A549 (cell line): ENCODE results near the gene PBX1. TPM values are rescaled to one million over a fixed set of nuclear protein-coding genes. Genes with fewer than 3 reads are reported as not detected.

Experiments used
- ATAC-seq, 2 experiments: fragments of 200-7000 bp in 1 of 2; fragments of >200 bp in 1 of 2; cut with Nextera tagmentation in 1 of 2; cut with Tn5 transposase in 1 of 2; 3 replicates each; pipeline versions ENCODE4 v1.8.0 to v1.9.1; 2018 to 2020; ENCODE audit warnings: mild to moderate bottlenecking in 1 of 2, moderate library complexity in 1 of 2
- CTCF ChIA-PET: fragments of 300-600 bp; sonication (Branson Sonifier 250); formaldehyde crosslinking; extraction: SDS; loops from one replicate; lab custom pipeline; 2021; ENCODE audit warnings: antibody characterized with exemption, inconsistent platforms; lab: Yijun Ruan, JAX
- POLR2A ChIA-PET: fragments of 350-600 bp; formaldehyde crosslinking; extraction: SDS; loops from one replicate; lab custom pipeline; 2021; ENCODE audit warnings: antibody characterized with exemption, inconsistent platforms; lab: Yijun Ruan, JAX
- DNase-seq, 2 experiments: peaks; one replicate each; pipeline versions ENCODE4 v3.0.0 to v3.0.0-alpha.2; 2011 to 2016; ENCODE audit warnings: low read depth in 1 of 2, low spot score in 1 of 2
- FAIRE-seq: peaks from 2 replicates; lab custom pipeline; 2011; peaks lifted over from hg19 to GRCh38; lab: Jason Lieb, UNC
- H3K27ac ChIP-seq, 2 experiments: fragments of >200 bp; sonication (Bioruptor Twin); formaldehyde crosslinking; 3 replicates each; pipeline ENCODE4 v1.5.1; 2016 to 2017
- H3K4me1 ChIP-seq: fragments of >200 bp; sonication (Bioruptor Twin); formaldehyde crosslinking; 3 replicates; pipeline ENCODE4 v1.6.1; 2016
- H3K4me2 ChIP-seq: fragments of >200 bp; sonication (Bioruptor Twin); formaldehyde crosslinking; 3 replicates; pipeline ENCODE4 v1.6.1; 2016
- H3K4me3 ChIP-seq: fragments of >200 bp; sonication (Bioruptor Twin); formaldehyde crosslinking; 3 replicates; pipeline ENCODE4 v1.5.1; 2016
- H3K9me3 ChIP-seq: fragments of >200 bp; sonication (Bioruptor Twin); formaldehyde crosslinking; 3 replicates; pipeline ENCODE4 v1.6.1; 2016
- BCL3 ChIP-seq: fragments of >200 bp; sonication (Bioruptor Twin); formaldehyde crosslinking; IDR thresholded peaks from 3 replicates; pipeline ENCODE4 v1.6.1; 2016
- CBX8 ChIP-seq: fragments of 200-600 bp; sonication (generic); IDR thresholded peaks from 2 replicates; pipeline ENCODE4 v1.6.1; 2016
- EHMT2 ChIP-seq: fragments of 200-600 bp; sonication (generic); IDR thresholded peaks from 2 replicates; pipeline ENCODE4 v1.6.1; 2016; ENCODE audit warnings: antibody characterized with exemption, low read depth, mild to moderate bottlenecking, moderate library complexity
- FOSL2 ChIP-seq, 2 experiments: fragments of 450-650 bp in 1 of 2; fragments of >200 bp in 1 of 2; sonication (Bioruptor Twin) in 1 of 2; formaldehyde crosslinking; IDR thresholded peaks; 2 replicates each; pipeline versions ENCODE4 v1.5.0 to v1.6.1; 2016 to 2020; ENCODE audit warnings: mild to moderate bottlenecking in 1 of 2, moderate library complexity in 1 of 2
- HDAC2 ChIP-seq: fragments of 200-600 bp; sonication (generic); IDR thresholded peaks from 2 replicates; pipeline ENCODE4 v1.6.1; 2016
- MAFK ChIP-seq: fragments of 450-650 bp; IDR thresholded peaks from 2 replicates; pipeline ENCODE4 v1.6.1; 2014; ENCODE audit not compliant: partially characterized antibody
- NFE2L2 ChIP-seq: fragments of 150-350 bp; conservative IDR thresholded peaks from 2 replicates; pipeline ENCODE4 v1.6.1; 2014; ENCODE audit warnings: low read length
- RCOR1 ChIP-seq: fragments of 150-350 bp; IDR thresholded peaks from 2 replicates; pipeline ENCODE4 v1.6.1; 2014; ENCODE audit warnings: antibody characterized with exemption, low read length, low read depth
- SMC3 ChIP-seq: fragments of >200 bp; sonication (Bioruptor Twin); formaldehyde crosslinking; IDR thresholded peaks from 3 replicates; pipeline ENCODE4 v1.6.1; 2018; ENCODE audit warnings: inconsistent platforms
- ZC3H11A ChIP-seq: fragments of 450-650 bp; IDR thresholded peaks from 2 replicates; pipeline ENCODE4 v1.6.1; 2014; ENCODE audit warnings: antibody characterized with exemption, mild to moderate bottlenecking
- WGBS: methylation state at CpG from one replicate; pipeline ENCODE4 v1.1.6; 2017; ENCODE audit errors: missing lambda C conversion rate; 5-methylcytosine and 5-hydroxymethylcytosine counted together
- polyA plus RNA-seq, 4 experiments: library from polyadenylated mRNA; depleted of rRNA in 3 of 4; stranded (reverse); fragments of >200 nt; fragmentation: RNase III in 1 of 4; extraction: RNeasy Plus Mini Kit Qiagen cat#74134 plus additional on column Dnase treatment in 1 of 4; gene quantifications; 2 replicates in 3 of 4; 3 replicates in 1 of 4; pipeline ENCODE4 v1.2.3, GENCODE V29; 2011 to 2017
- TF ChIP-seq, protein P1 (sequence below): IDR thresholded peaks from 2 replicates; pipeline ENCODE4 v1.6.1; 2012
- TF ChIP-seq, protein P2 (sequence below): fragments of >200 bp; sonication (Bioruptor Twin); formaldehyde crosslinking; IDR thresholded peaks from 3 replicates; pipeline ENCODE4 v1.5.1; 2016
- TF ChIP-seq, protein P3 (sequence below): fragments of 250-450 bp; sonication (Bioruptor Pico); IDR thresholded peaks from 2 replicates; pipeline ENCODE4 v1.5.0; 2021; ENCODE audit warnings: mild to moderate bottlenecking, moderate library complexity, borderline replicate concordance

The PBX1 gene
- polyA plus RNA-seq, 2 of the 4 experiments (the other 2 are of a cell fraction): 47.8 to 61.5 TPM

DNA sequence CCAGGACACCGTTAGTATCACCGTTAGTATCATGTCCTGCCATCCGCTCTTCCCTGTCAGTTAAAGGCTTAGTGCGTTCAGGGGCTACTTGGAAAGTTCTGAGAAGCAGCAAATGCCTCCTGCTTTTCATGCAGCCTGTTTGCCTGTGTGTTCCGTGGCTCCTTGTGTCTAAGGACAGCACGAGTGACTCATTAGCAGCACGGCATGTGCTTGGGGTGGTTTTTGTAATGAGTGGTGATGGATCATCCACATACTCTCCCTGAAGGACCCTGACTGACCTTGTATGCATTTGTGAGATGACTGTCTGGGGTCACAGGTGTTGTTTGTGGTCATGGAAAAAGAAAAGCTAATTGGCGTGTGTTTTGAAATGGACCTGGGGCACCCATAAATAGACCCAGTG is 221.9 kb downstream of the PBX1 start (continued):
- TF ChIP-seq, protein P1, sequence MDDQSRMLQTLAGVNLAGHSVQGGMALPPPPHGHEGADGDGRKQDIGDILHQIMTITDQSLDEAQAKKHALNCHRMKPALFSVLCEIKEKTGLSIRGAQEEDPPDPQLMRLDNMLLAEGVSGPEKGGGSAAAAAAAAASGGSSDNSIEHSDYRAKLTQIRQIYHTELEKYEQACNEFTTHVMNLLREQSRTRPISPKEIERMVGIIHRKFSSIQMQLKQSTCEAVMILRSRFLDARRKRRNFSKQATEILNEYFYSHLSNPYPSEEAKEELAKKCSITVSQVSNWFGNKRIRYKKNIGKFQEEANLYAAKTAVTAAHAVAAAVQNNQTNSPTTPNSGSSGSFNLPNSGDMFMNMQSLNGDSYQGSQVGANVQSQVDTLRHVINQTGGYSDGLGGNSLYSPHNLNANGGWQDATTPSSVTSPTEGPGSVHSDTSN: no peak

DNA sequence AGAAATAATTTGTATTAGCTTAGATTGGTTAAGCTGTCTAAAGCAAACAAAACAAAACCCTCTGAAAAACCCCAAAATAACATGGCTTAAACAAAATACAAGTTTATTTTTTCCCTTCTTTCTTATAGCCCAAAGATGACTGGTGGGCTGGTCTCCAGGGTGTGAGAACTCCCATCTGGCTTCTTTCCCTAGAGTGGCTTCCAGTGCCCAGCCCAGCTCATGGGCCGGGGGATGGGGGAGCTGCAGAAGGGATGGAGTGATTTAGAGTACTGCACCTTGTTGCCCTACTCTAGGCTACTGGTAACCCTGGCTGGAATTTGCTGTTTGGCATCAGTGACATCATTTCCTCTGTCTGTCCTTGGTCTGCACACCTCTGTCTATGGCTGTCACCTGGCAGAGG is 223.0 kb downstream of the PBX1 start:
- Histone ChIP-seq H3K4me1 (peaks cover 65% of the 10 kb centered on the region), H3K9me3 (no peaks in the 10 kb centered on the region), H3K4me2 (peak overlapping the region; percentile 31)
- FAIRE-seq: no peak
- TF ChIP-seq NFE2L2: no peak
- no peak for TF ChIP-seq ZC3H11A
- no peak for TF ChIP-seq FOSL2 (IDR thresholded peaks at IDR 0.05)
- TF ChIP-seq FOSL2 (CRISPR knock-in tag; IDR thresholded peaks at IDR 0.05): no peak
- TF ChIP-seq, all 56 proteins: peak for 0
- ATAC-seq (no peak), DNase-seq (no peak)
- CTCF ChIA-PET: interaction anchor here (1.4 kb wide), 1 partner anchor 10 kb away, joined by 4 read pairs; no protein-coding TSS in a partner anchor
- Histone ChIP-seq H3K27ac (peak overlapping the region; percentile 89 to 94), H3K4me3 (no peak overlapping the region)
- WGBS: 77% methylated on average over 1 of the region's 1 CpG
- POLR2A ChIA-PET: interaction anchor here (0.9 kb wide), 1 partner anchor 33 kb away, joined by 3 read pairs; no protein-coding TSS in a partner anchor

GRCh38 chr1:164783778-164784555 is 225.0 kb downstream of the PBX1 start:
- ATAC-seq (no peak), DNase-seq (no peak), FAIRE-seq (no peak)
- TF ChIP-seq MAFK (no peak), CBX8 (no peak), SMC3 (no peak), RCOR1 (no peak), EHMT2 (no peak), ZC3H11A (no peak), BCL3 (no peak), HDAC2 (no peak)
- TF ChIP-seq, protein P2, sequence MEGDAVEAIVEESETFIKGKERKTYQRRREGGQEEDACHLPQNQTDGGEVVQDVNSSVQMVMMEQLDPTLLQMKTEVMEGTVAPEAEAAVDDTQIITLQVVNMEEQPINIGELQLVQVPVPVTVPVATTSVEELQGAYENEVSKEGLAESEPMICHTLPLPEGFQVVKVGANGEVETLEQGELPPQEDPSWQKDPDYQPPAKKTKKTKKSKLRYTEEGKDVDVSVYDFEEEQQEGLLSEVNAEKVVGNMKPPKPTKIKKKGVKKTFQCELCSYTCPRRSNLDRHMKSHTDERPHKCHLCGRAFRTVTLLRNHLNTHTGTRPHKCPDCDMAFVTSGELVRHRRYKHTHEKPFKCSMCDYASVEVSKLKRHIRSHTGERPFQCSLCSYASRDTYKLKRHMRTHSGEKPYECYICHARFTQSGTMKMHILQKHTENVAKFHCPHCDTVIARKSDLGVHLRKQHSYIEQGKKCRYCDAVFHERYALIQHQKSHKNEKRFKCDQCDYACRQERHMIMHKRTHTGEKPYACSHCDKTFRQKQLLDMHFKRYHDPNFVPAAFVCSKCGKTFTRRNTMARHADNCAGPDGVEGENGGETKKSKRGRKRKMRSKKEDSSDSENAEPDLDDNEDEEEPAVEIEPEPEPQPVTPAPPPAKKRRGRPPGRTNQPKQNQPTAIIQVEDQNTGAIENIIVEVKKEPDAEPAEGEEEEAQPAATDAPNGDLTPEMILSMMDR: no peak
- TF ChIP-seq, protein P3, sequence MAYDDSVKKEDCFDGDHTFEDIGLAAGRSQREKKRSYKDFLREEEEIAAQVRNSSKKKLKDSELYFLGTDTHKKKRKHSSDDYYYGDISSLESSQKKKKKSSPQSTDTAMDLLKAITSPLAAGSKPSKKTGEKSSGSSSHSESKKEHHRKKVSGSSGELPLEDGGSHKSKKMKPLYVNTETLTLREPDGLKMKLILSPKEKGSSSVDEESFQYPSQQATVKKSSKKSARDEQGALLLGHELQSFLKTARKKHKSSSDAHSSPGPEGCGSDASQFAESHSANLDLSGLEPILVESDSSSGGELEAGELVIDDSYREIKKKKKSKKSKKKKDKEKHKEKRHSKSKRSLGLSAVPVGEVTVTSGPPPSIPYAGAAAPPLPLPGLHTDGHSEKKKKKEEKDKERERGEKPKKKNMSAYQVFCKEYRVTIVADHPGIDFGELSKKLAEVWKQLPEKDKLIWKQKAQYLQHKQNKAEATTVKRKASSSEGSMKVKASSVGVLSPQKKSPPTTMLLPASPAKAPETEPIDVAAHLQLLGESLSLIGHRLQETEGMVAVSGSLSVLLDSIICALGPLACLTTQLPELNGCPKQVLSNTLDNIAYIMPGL (CRISPR knock-in tag): no peak
- no peak overlapping the region for H3K4me2 ChIP-seq
- H3K27ac ChIP-seq: peak overlapping the region; percentile 89 to 94
- no peak overlapping the region for H3K4me3 ChIP-seq
- 87% methylated on average over 12 of the region's 13 CpGs for whole genome bisulfite sequencing
- ChIA-PET POLR2A (no interaction called here), CTCF (interaction anchor here (1.0 to 1.6 kb wide), 5 partner anchors 10 to 289 kb away, joined by 3 to 6 read pairs (median 4); no protein-coding TSS in a partner anchor)
- H3K9me3 ChIP-seq: no peaks in the 10 kb centered on the region
- H3K4me1 ChIP-seq: peaks cover 63% of the 10 kb centered on the region
